Effector memory CD4-positive, alpha-beta T cell (primary cell): Measurements from ENCODE around the gene VAPA.

Experiments used
- DNase-seq, 3 donors: peaks; one replicate each; pipeline ENCODE4 v3.0.0-alpha.2; 2020
- H3K27ac ChIP-seq: 2 replicates; pipeline ENCODE4 v1.7.0; 2013; ENCODE audit warnings: mild to moderate bottlenecking, low read length, moderate library complexity; ENCODE audit not compliant: insufficient read depth, poor library complexity, severe bottlenecking
- H3K27me3 ChIP-seq: replicated peaks from 2 replicates; pipeline ENCODE4 v1.7.0; 2013; ENCODE audit warnings: mild to moderate bottlenecking, low read length; ENCODE audit not compliant: insufficient read depth, control insufficient read depth, poor library complexity, severe bottlenecking
- H3K36me3 ChIP-seq: 2 replicates; pipeline ENCODE4 v1.7.0; 2013; ENCODE audit warnings: mild to moderate bottlenecking, low read length, moderate library complexity; ENCODE audit not compliant: control insufficient read depth, insufficient read depth
- H3K4me1 ChIP-seq: 2 replicates; pipeline ENCODE4 v1.7.0; 2013; ENCODE audit warnings: low read length, mild to moderate bottlenecking; ENCODE audit not compliant: control insufficient read depth, insufficient read depth, poor library complexity, severe bottlenecking
- H3K4me3 ChIP-seq: 2 replicates; pipeline ENCODE4 v1.7.0; 2013; ENCODE audit warnings: low read length, low read depth, mild to moderate bottlenecking; ENCODE audit not compliant: insufficient read depth, poor library complexity, severe bottlenecking
- H3K9me3 ChIP-seq: 2 replicates; pipeline ENCODE4 v1.7.0; 2013; ENCODE audit warnings: mild to moderate bottlenecking, low read length, moderate library complexity; ENCODE audit not compliant: control insufficient read depth

Gene VAPA

GRCh38 chr18:9931146-9931545 is 17.3 kb downstream of the VAPA start:
- Histone ChIP-seq H3K27ac (no peak overlapping the region), H3K9me3 (no peaks in the 10 kb centered on the region), H3K36me3 (peaks cover 16% of the 10 kb centered on the region), H3K4me1 (peaks cover 5% of the 10 kb centered on the region), H3K4me3 (no peak overlapping the region), H3K27me3 (no peaks in the 10 kb centered on the region)
- no peak for DNase-seq

- H3K4me3 ChIP-seq = no peak overlapping the region
- DNase-seq = no peak
- H3K36me3 ChIP-seq = peaks cover 22% of the 10 kb centered on the region
- no peak overlapping the region for H3K27ac ChIP-seq
- H3K4me1 ChIP-seq = peaks cover 5% of the 10 kb centered on the region
- no peaks in the 10 kb centered on the region for H3K9me3 ChIP-seq
- H3K27me3 ChIP-seq = no peaks in the 10 kb centered on the region
Observed at GRCh38 chr18:9931678-9932077, 17.9 kb downstream of the VAPA start.

- no peak overlapping the region for H3K27ac ChIP-seq
- H3K9me3 ChIP-seq = no peaks in the 10 kb centered on the region
- no peak overlapping the region for H3K4me3 ChIP-seq
- peaks cover 43% of the 10 kb centered on the region for H3K36me3 ChIP-seq
- DNase-seq = no peak
- no peaks in the 10 kb centered on the region for H3K27me3 ChIP-seq
- no peaks in the 10 kb centered on the region for H3K4me1 ChIP-seq
Observed at GRCh38 chr18:9933865-9934264, 20.0 kb downstream of the VAPA start.

GRCh38 chr18:9934274-9934673 is 20.5 kb downstream of the VAPA start:
- H3K27me3 ChIP-seq = no peaks in the 10 kb centered on the region
- no peak overlapping the region for H3K4me3 ChIP-seq
- no peak for DNase-seq
- peaks cover 46% of the 10 kb centered on the region for H3K36me3 ChIP-seq
- no peak overlapping the region for H3K27ac ChIP-seq
- H3K9me3 ChIP-seq = no peaks in the 10 kb centered on the region
- no peaks in the 10 kb centered on the region for H3K4me1 ChIP-seq

GRCh38 chr18:9941103-9941502 is 27.3 kb downstream of the VAPA start:
- no peak for DNase-seq
- H3K27me3 ChIP-seq = no peaks in the 10 kb centered on the region
- no peaks in the 10 kb centered on the region for H3K9me3 ChIP-seq
- H3K4me1 ChIP-seq = no peaks in the 10 kb centered on the region
- H3K4me3 ChIP-seq = no peak overlapping the region
- peaks cover 39% of the 10 kb centered on the region for H3K36me3 ChIP-seq
- no peak overlapping the region for H3K27ac ChIP-seq

GRCh38 chr18:9941660-9942059 is 27.8 kb downstream of the VAPA start:
- Histone ChIP-seq H3K4me1 (no peaks in the 10 kb centered on the region), H3K27me3 (no peaks in the 10 kb centered on the region), H3K27ac (no peak overlapping the region), H3K4me3 (no peak overlapping the region), H3K36me3 (peaks cover 39% of the 10 kb centered on the region), H3K9me3 (no peaks in the 10 kb centered on the region)
- DNase-seq = no peak

- peaks cover 36% of the 10 kb centered on the region for H3K36me3 ChIP-seq
- H3K4me1 ChIP-seq = no peaks in the 10 kb centered on the region
- no peak overlapping the region for H3K4me3 ChIP-seq
- no peaks in the 10 kb centered on the region for H3K27me3 ChIP-seq
- no peak overlapping the region for H3K27ac ChIP-seq
- no peak for DNase-seq
- no peaks in the 10 kb centered on the region for H3K9me3 ChIP-seq
Observed at GRCh38 chr18:9943311-9943710, 29.5 kb downstream of the VAPA start.

GRCh38 chr18:9944805-9945204 is 31.0 kb downstream of the VAPA start:
- H3K27ac ChIP-seq = no peak overlapping the region
- H3K36me3 ChIP-seq = peaks cover 23% of the 10 kb centered on the region
- no peaks in the 10 kb centered on the region for H3K27me3 ChIP-seq
- H3K4me3 ChIP-seq = no peak overlapping the region
- H3K4me1 ChIP-seq = no peaks in the 10 kb centered on the region
- H3K9me3 ChIP-seq = no peaks in the 10 kb centered on the region
- DNase-seq = no peak

- no peak for DNase-seq
- Histone ChIP-seq H3K27ac (no peak overlapping the region), H3K9me3 (no peaks in the 10 kb centered on the region), H3K27me3 (no peaks in the 10 kb centered on the region), H3K4me1 (no peaks in the 10 kb centered on the region), H3K4me3 (no peak overlapping the region), H3K36me3 (peaks cover 33% of the 10 kb centered on the region)
Observed at GRCh38 chr18:9946831-9947230, 33.0 kb downstream of the VAPA start.

GRCh38 chr18:9947248-9947647 is 33.4 kb downstream of the VAPA start:
- no peak for DNase-seq
- H3K4me1 ChIP-seq = no peaks in the 10 kb centered on the region
- H3K4me3 ChIP-seq = no peak overlapping the region
- H3K27me3 ChIP-seq = no peaks in the 10 kb centered on the region
- no peaks in the 10 kb centered on the region for H3K9me3 ChIP-seq
- no peak overlapping the region for H3K27ac ChIP-seq
- H3K36me3 ChIP-seq = peaks cover 33% of the 10 kb centered on the region

GRCh38 chr18:9949315-9949714 is 35.5 kb downstream of the VAPA start:
- no peaks in the 10 kb centered on the region for H3K27me3 ChIP-seq
- no peaks in the 10 kb centered on the region for H3K9me3 ChIP-seq
- no peak for DNase-seq
- no peaks in the 10 kb centered on the region for H3K4me1 ChIP-seq
- no peak overlapping the region for H3K4me3 ChIP-seq
- H3K36me3 ChIP-seq = peaks cover 48% of the 10 kb centered on the region
- no peak overlapping the region for H3K27ac ChIP-seq
